ENCODE measurements around the gene TMPRSS6. TPM values are rescaled to one million over a fixed set of nuclear protein-coding genes. Genes with fewer than 3 reads are reported as not detected.

TMPRSS6 gene
- total RNA-seq, 1 experiment from 2014 or later = not detected

DNA sequence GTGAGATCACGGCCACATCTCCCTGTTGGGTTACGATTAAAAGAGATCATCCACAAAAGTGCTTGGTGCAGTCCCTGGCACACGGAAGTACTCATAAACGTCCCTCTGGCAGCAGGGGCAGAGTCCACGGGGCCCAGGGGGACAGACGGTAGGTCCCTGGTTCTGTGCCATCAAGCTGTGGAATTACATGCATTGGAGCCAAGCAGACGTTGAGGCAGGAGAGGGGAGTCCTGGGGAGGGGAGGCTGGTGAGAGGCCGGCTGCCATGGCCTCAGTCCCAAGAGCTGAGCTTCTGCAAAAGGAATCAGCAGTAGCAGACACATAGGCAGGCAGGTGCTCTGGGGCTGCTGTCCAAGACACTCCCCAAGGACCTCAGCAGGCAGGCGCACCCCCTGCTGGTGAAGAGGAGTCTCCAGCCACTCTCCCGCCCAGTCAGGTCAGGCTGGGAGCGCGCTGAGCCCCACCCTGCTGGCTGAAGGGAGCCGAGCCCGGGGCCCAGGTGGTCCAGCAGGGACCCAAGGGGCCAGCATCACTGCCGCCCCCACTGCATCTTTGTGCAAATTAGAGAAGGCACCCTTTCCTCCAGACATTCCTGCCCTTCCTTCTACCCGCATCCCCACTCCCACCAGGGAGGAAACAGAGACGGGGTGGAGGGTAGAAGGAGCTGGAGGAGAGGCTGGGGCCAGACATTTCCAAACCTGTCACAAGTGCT is 65.5 kb downstream of the TMPRSS6 start:
- peak; percentile 90 for DNase-seq
- H3K27me3 Mint-ChIP-seq (ENCODE audit: unreplicated experiment) = no peaks in the 10 kb centered on the region
- peaks cover 44% of the 10 kb centered on the region for H3K4me1 Mint-ChIP-seq (ENCODE audit: low read depth, unreplicated experiment)
- peak overlapping the region; percentile 39 for H3K4me3 Mint-ChIP-seq (ENCODE audit: low read depth, unreplicated experiment)
- H3K36me3 Mint-ChIP-seq (ENCODE audit: insufficient read depth, unreplicated experiment) = peaks cover 3% of the 10 kb centered on the region
- no peaks in the 10 kb centered on the region for H3K9me3 Mint-ChIP-seq (ENCODE audit: low read depth, unreplicated experiment)
- intact Hi-C loops (cut with micrococcal nuclease; ENCODE audit: unreplicated experiment) = no loop called here
- TF ChIP-seq, protein P1, sequence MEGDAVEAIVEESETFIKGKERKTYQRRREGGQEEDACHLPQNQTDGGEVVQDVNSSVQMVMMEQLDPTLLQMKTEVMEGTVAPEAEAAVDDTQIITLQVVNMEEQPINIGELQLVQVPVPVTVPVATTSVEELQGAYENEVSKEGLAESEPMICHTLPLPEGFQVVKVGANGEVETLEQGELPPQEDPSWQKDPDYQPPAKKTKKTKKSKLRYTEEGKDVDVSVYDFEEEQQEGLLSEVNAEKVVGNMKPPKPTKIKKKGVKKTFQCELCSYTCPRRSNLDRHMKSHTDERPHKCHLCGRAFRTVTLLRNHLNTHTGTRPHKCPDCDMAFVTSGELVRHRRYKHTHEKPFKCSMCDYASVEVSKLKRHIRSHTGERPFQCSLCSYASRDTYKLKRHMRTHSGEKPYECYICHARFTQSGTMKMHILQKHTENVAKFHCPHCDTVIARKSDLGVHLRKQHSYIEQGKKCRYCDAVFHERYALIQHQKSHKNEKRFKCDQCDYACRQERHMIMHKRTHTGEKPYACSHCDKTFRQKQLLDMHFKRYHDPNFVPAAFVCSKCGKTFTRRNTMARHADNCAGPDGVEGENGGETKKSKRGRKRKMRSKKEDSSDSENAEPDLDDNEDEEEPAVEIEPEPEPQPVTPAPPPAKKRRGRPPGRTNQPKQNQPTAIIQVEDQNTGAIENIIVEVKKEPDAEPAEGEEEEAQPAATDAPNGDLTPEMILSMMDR (IDR thresholded peaks at IDR 0.05; ENCODE audit: unreplicated experiment) = peak; percentile 87
- H3K27ac Mint-ChIP-seq (ENCODE audit: unreplicated experiment) = peak overlapping the region; percentile 74
- CTCF ChIA-PET = interaction anchor here (0.7 to 4.5 kb wide), 10 partner anchors 11 to 268 kb away, joined by 3 to 46 read pairs (median 5); partner anchors contain the start of genes IFT27 and TST
- BruUV-seq (replicated peaks) = no TSS peak

DNA sequence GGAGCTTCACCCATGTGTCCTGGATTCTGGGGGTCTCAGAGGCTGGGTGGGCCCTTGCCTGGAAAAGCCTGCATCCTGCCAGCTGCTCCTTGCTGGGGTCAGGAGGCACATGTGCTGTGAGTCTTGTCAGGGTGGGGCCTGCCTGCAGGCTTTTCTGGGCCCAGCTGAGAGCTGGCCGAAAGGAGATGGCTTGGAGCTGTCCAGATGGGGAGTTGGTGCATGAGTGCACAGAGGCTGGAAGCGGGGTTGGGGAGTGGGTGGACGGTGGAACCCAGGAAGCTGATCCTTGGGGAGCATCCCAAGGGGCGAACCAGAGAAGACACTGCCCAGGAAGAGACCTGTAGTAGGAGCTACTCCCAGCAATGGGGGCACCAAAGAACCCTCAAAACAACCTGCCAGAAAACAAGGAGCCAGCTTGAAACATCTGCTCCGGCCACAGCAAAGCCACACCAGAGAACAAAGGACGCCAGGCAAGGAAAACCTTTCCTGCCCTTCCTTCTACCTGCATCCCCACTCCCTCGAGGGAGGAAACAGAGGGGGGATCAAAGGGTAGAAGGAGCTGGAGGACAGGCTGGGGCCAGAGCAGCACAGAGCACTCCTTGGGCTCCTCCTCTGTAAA is 66.2 kb downstream of the TMPRSS6 start:
- Mint-ChIP-seq H3K27ac (ENCODE audit: unreplicated experiment) (peak overlapping the region; percentile 74), H3K27me3 (ENCODE audit: unreplicated experiment) (no peaks in the 10 kb centered on the region), H3K4me1 (ENCODE audit: low read depth, unreplicated experiment) (peaks cover 44% of the 10 kb centered on the region), H3K4me3 (ENCODE audit: low read depth, unreplicated experiment) (peak overlapping the region; percentile 39), H3K9me3 (ENCODE audit: low read depth, unreplicated experiment) (no peaks in the 10 kb centered on the region), H3K36me3 (ENCODE audit: insufficient read depth, unreplicated experiment) (peaks cover 3% of the 10 kb centered on the region)
- no TSS peak for BruUV-seq (replicated peaks)
- no peak for DNase-seq
- TF ChIP-seq, protein P1 (IDR thresholded peaks at IDR 0.05; ENCODE audit: unreplicated experiment) = no peak
- CTCF ChIA-PET = interaction anchor here (0.7 to 4.5 kb wide), 9 partner anchors 10 to 267 kb away, joined by 3 to 46 read pairs (median 5); partner anchors contain the start of genes IFT27 and TST
- intact Hi-C loops (cut with micrococcal nuclease; ENCODE audit: unreplicated experiment) = no loop called here

DNA sequence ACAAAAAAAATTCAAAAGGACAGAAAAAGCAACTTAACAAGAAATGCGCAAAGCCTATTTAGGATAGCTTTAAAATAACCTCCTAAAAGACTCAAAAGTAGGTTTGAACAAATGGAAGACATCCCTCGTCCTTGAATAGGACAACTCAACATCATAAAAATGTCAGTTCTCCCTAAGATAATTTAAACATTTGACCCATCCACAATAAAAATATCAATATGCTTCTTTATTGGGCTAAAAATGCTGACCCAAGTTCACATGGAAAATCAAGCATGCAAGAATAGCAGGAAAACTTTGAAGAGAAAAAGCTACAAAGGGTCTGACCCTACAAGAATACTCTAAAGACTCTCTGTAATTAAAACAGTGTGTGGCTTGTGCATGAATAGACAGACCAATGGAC is 70.0 kb downstream of the TMPRSS6 start:
- H3K4me1 Mint-ChIP-seq (ENCODE audit: low read depth, unreplicated experiment) = peaks cover 54% of the 10 kb centered on the region
- no peaks in the 10 kb centered on the region for H3K9me3 Mint-ChIP-seq (ENCODE audit: low read depth, unreplicated experiment)
- TF ChIP-seq, protein P1 (IDR thresholded peaks at IDR 0.05; ENCODE audit: unreplicated experiment) = no peak
- intact Hi-C loops (cut with micrococcal nuclease; ENCODE audit: unreplicated experiment) = no loop called here
- DNase-seq = no peak
- no peak overlapping the region for H3K27ac Mint-ChIP-seq (ENCODE audit: unreplicated experiment)
- H3K36me3 Mint-ChIP-seq (ENCODE audit: insufficient read depth, unreplicated experiment) = no peaks in the 10 kb centered on the region
- no TSS peak for BruUV-seq (replicated peaks)
- H3K4me3 Mint-ChIP-seq (ENCODE audit: low read depth, unreplicated experiment) = no peak overlapping the region
- CTCF ChIA-PET = no interaction called here
- H3K27me3 Mint-ChIP-seq (ENCODE audit: unreplicated experiment) = no peaks in the 10 kb centered on the region

DNA sequence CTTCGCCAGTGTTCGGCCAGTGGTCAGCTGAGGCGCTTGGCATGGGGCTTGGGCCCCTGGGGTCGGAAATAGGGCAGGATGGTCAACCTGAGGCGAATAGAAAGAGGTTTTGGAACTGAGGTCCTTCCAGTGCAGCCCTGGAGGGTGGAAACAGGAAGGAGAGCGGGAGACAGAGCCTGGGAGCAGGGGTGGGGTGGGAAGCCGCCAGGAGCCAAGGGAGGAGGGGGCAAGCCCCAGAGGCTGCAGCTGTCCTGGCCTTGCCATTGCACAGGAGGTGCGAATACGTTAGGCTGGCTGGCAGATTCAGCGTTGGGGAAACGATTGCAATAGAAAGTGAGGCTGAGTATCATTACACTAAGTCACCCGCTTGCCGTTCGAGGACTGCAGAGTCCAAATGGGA is 71.8 kb downstream of the TMPRSS6 start:
- DNase-seq = no peak
- TF ChIP-seq, protein P1 (IDR thresholded peaks at IDR 0.05; ENCODE audit: unreplicated experiment) = no peak
- Mint-ChIP-seq H3K27me3 (ENCODE audit: unreplicated experiment) (no peaks in the 10 kb centered on the region), H3K36me3 (ENCODE audit: insufficient read depth, unreplicated experiment) (peaks cover 15% of the 10 kb centered on the region), H3K9me3 (ENCODE audit: low read depth, unreplicated experiment) (no peaks in the 10 kb centered on the region), H3K4me3 (ENCODE audit: low read depth, unreplicated experiment) (no peak overlapping the region), H3K27ac (ENCODE audit: unreplicated experiment) (no peak overlapping the region), H3K4me1 (ENCODE audit: low read depth, unreplicated experiment) (peaks cover 55% of the 10 kb centered on the region)
- BruUV-seq (replicated peaks) = no TSS peak
- CTCF ChIA-PET = no interaction called here
- intact Hi-C loops (cut with micrococcal nuclease; ENCODE audit: unreplicated experiment) = no loop called here

All from Calu3 (cell line).